Measurements from ENCODE around the gene RALGPS2. TPM values are rescaled to one million over a fixed set of nuclear protein-coding genes. Genes with fewer than 3 reads are reported as not detected.

Gene RALGPS2
- total and polyA plus RNA-seq, 2 of the 8 experiments (the other 6 are each of a cell fraction or from before 2014, with no cell fraction given): 6.7 to 38.0 TPM

- POLR2A ChIA-PET (ENCODE audit: partially characterized antibody): no interaction called here
- no peak overlapping the region for H2BK12ac ChIP-seq (ENCODE audit: low read depth, low read length)
- H4K8ac ChIP-seq (ENCODE audit: extremely low read depth, insufficient read depth, low read length): no peak overlapping the region
- H4K5ac ChIP-seq (ENCODE audit: insufficient read length, low read depth, low read length): no peak overlapping the region
- no peak overlapping the region for H2BK120ac ChIP-seq (replicated peaks; ENCODE audit: low read depth, low read length)
- H3K18ac ChIP-seq (ENCODE audit: extremely low read depth, low read length): no peak overlapping the region
- CTCF ChIA-PET (ENCODE audit: partially characterized antibody): interaction anchor here (0.7 to 2.0 kb wide), 8 partner anchors 10 to 375 kb away, joined by 3 to 12 read pairs (median 4); no protein-coding TSS in a partner anchor
- no peak overlapping the region for H3K23ac ChIP-seq (ENCODE audit: insufficient read length)
- H3K56ac ChIP-seq (replicated peaks; ENCODE audit: insufficient read length, low read depth, low read length): no peak overlapping the region
- peaks cover 2% of the 10 kb centered on the region; the same call in 1 of the 2 replicates for H3K23me2 ChIP-seq (ENCODE audit: low read depth, low read length)
- no peak overlapping the region for H2AFZ ChIP-seq (ENCODE audit: low read length)
- no peaks in the 10 kb centered on the region for H3K79me2 ChIP-seq (ENCODE audit: control insufficient read depth in 1 of 2, insufficient read depth in 2 of 2, low read length in 2 of 2)
- no peak for TF ChIP-seq NRF1 (IDR thresholded peaks at IDR 0.05; ENCODE audit: low read depth, low read length)
- TF ChIP-seq GTF2F1 (IDR thresholded peaks at IDR 0.05; ENCODE audit: borderline replicate concordance, low read depth, low read length): no peak
- TF ChIP-seq RNF2 (IDR thresholded peaks at IDR 0.05; ENCODE audit: borderline replicate concordance, low read depth, low read length, missing control alignments, poor library complexity, severe bottlenecking): no peak
- TF ChIP-seq POU5F1 (IDR thresholded peaks at IDR 0.05; ENCODE audit: low read depth, low read length): no peak
- TF ChIP-seq TBP (IDR thresholded peaks at IDR 0.05; ENCODE audit: low read depth, low read length): no peak
- TF ChIP-seq FOSL1 (IDR thresholded peaks at IDR 0.05; ENCODE audit: insufficient read depth, low read depth, low read length): no peak
- TF ChIP-seq TCF12 (IDR thresholded peaks at IDR 0.05; ENCODE audit: low read depth, low read length): no peak
- no peak for TF ChIP-seq YY1 (IDR thresholded peaks at IDR 0.05; ENCODE audit: low read depth, low read length)
- no peak for TF ChIP-seq SAP30 (IDR thresholded peaks at IDR 0.05; ENCODE audit: insufficient read depth, insufficient replicate concordance, low read length)
- no peaks in the 10 kb centered on the region for H3K27me3 ChIP-seq (replicated peaks in 1 of 4; ENCODE audit: control insufficient read depth in 3 of 4, extremely low read depth in 1 of 4, insufficient read depth in 3 of 4, low read length in 3 of 4)
- H3K9me3 ChIP-seq (ENCODE audit: insufficient read depth in 2 of 2, low read depth in 1 of 2, low read length in 1 of 2): no peaks in the 10 kb centered on the region
- H3K4me1 ChIP-seq (replicated peaks in 1 of 4; ENCODE audit: control insufficient read depth in 3 of 4, insufficient read depth in 4 of 4, low read length in 3 of 4): peaks cover 0 to 5% (median 2%) of the 10 kb centered on the region in 4 experiments; a peak in 2 of 7 replicates
- H3K36me3 ChIP-seq (ENCODE audit: control insufficient read depth in 2 of 4, insufficient read depth in 4 of 4, low read length in 3 of 4): no peaks in the 10 kb centered on the region
- no peak for DNase-seq (ENCODE audit: low read depth in 1 of 2, low spot score in 2 of 2)
- no peak overlapping the region for H2BK20ac ChIP-seq (ENCODE audit: low read length)
- no peak overlapping the region for H3K4me2 ChIP-seq (ENCODE audit: insufficient read depth in 1 of 2, low read depth in 2 of 2, low read length in 2 of 2)
- no peaks in the 10 kb centered on the region for H3K79me1 ChIP-seq (ENCODE audit: low read depth, low read length)
- H2BK15ac ChIP-seq (ENCODE audit: low read length): no peak overlapping the region
- FAIRE-seq: no peak
- H3K14ac ChIP-seq (ENCODE audit: insufficient read length): no peak overlapping the region
- H4K20me1 ChIP-seq (replicated peaks in 1 of 2; ENCODE audit: control insufficient read depth in 1 of 2, insufficient read depth in 2 of 2, low read length in 2 of 2): no peaks in the 10 kb centered on the region
- no peak overlapping the region for H2BK5ac ChIP-seq (ENCODE audit: low read depth, low read length)
- H3K9ac ChIP-seq (replicated peaks in 1 of 4; ENCODE audit: extremely low read depth in 1 of 4, low read depth in 3 of 4, low read length in 3 of 4): no peak overlapping the region
- H3K4ac ChIP-seq (replicated peaks; ENCODE audit: insufficient read length, low read depth, low read length): no peak overlapping the region
- WGBS, 2 experiments (ENCODE audit: extremely low coverage in 1 of 2, insufficient coverage in 1 of 2, insufficient read length in 1 of 2, insufficient replicate concordance in 2 of 2, low coverage in 1 of 2, low lambda C conversion rate in 2 of 2, missing lambda C conversion rate in 1 of 2): 90% methylated on average over 4 of the region's 4 CpGs; no CpG with 5 or more reads in 1 of the 2 experiments
- no peak overlapping the region for H2AK5ac ChIP-seq (ENCODE audit: low read depth, low read length)
- no peak overlapping the region for H4K91ac ChIP-seq (replicated peaks; ENCODE audit: insufficient read length, low read length)
- no peak overlapping the region for H3K27ac ChIP-seq (ENCODE audit: low read depth, low read length)
- no peak overlapping the region for H3K4me3 ChIP-seq (ENCODE audit: extremely low read depth in 1 of 4, insufficient read depth in 2 of 4, low read depth in 3 of 4, low read length in 4 of 4)
These were observed 222.0 kb downstream of the RALGPS2 start for GRCh38 chr1:178946855-178947676.
